ENCODE results near the gene HPCA. TPM values are rescaled to one million over a fixed set of nuclear protein-coding genes. Genes with fewer than 3 reads are reported as not detected.

HPCA gene
- total RNA-seq, 2 donors from 2014 or later: 1.2 TPM; not detected in 1

DNA sequence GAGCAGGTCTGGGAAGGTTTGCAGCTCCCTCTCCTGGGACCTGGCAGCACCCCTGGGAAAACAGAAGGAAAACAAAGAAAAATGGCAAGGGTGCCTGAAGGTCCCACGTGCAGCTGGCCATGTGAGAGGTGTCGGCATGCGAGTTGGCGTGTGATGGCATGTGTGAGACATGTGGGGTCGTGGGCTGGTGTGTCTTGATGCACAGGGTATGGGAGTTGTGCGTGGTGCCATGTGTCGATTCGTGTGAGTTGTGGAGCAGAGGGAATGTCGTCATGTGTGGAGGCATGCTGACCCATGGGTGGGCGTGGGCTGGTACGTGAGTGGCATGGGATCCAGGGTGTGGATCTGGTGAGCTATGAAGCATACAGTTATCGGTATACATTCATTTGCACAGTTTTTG is 1.3 kb downstream of the HPCA start:
- H3K9ac ChIP-seq (ENCODE audit: extremely low read depth, low read length, poor library complexity, severe bottlenecking): no peak overlapping the region
- no peak overlapping the region for H3K4me3 ChIP-seq (ENCODE audit: low read length)
- 77 to 84% methylated on average over 6 to 12 of the region's 12 CpGs for WGBS, 2 experiments (ENCODE audit: insufficient coverage in 1 of 2, insufficient read length in 1 of 2)
- Mint-ChIP-seq H3K27me3 (ENCODE audit: insufficient read depth) (peaks cover 89% of the 10 kb centered on the region), H3K9me3 (peaks cover 4% of the 10 kb centered on the region), H3K4me1 (peaks cover 4% of the 10 kb centered on the region), H3K4me3 (no peak overlapping the region), H3K36me3 (ENCODE audit: low read depth) (no peaks in the 10 kb centered on the region), H3K27ac (no peak overlapping the region)
- H3K27me3 ChIP-seq (ENCODE audit: control insufficient read depth, insufficient read depth, low read length, poor library complexity, severe bottlenecking): peaks cover 86% of the 10 kb centered on the region
- H3K36me3 ChIP-seq (ENCODE audit: control insufficient read depth, insufficient read depth, low read length): no peaks in the 10 kb centered on the region
- H3K9me3 ChIP-seq (ENCODE audit: control insufficient read depth, low read length): no peaks in the 10 kb centered on the region
- no peak for DNase-seq
- TF ChIP-seq, protein P1, sequence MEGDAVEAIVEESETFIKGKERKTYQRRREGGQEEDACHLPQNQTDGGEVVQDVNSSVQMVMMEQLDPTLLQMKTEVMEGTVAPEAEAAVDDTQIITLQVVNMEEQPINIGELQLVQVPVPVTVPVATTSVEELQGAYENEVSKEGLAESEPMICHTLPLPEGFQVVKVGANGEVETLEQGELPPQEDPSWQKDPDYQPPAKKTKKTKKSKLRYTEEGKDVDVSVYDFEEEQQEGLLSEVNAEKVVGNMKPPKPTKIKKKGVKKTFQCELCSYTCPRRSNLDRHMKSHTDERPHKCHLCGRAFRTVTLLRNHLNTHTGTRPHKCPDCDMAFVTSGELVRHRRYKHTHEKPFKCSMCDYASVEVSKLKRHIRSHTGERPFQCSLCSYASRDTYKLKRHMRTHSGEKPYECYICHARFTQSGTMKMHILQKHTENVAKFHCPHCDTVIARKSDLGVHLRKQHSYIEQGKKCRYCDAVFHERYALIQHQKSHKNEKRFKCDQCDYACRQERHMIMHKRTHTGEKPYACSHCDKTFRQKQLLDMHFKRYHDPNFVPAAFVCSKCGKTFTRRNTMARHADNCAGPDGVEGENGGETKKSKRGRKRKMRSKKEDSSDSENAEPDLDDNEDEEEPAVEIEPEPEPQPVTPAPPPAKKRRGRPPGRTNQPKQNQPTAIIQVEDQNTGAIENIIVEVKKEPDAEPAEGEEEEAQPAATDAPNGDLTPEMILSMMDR (conservative IDR thresholded peaks at IDR 0.05): no peak
- H3K27ac ChIP-seq (ENCODE audit: low read depth, low read length): no peak overlapping the region
- no peaks in the 10 kb centered on the region for H3K4me1 ChIP-seq (ENCODE audit: control insufficient read depth, insufficient read depth, low read length)

GRCh38 chr1:32888134-32888533 is 1.8 kb downstream of the HPCA start:
- no peak overlapping the region for H3K27ac ChIP-seq (ENCODE audit: low read depth, low read length)
- DNase-seq: no peak
- H3K27me3 ChIP-seq (ENCODE audit: control insufficient read depth, insufficient read depth, low read length, poor library complexity, severe bottlenecking): peaks cover 90% of the 10 kb centered on the region
- H3K9ac ChIP-seq (ENCODE audit: extremely low read depth, low read length, poor library complexity, severe bottlenecking): no peak overlapping the region
- 69 to 85% methylated on average over 2 to 3 of the region's 3 CpGs for WGBS, 2 experiments (ENCODE audit: insufficient coverage in 1 of 2, insufficient read length in 1 of 2)
- H3K4me1 ChIP-seq (ENCODE audit: control insufficient read depth, insufficient read depth, low read length): no peaks in the 10 kb centered on the region
- Mint-ChIP-seq H3K4me3 (no peak overlapping the region), H3K27ac (no peak overlapping the region), H3K4me1 (peaks cover 4% of the 10 kb centered on the region), H3K27me3 (ENCODE audit: insufficient read depth) (peaks cover 93% of the 10 kb centered on the region), H3K36me3 (ENCODE audit: low read depth) (no peaks in the 10 kb centered on the region), H3K9me3 (peaks cover 6% of the 10 kb centered on the region)
- no peak overlapping the region for H3K4me3 ChIP-seq (ENCODE audit: low read length)
- no peaks in the 10 kb centered on the region for H3K36me3 ChIP-seq (ENCODE audit: control insufficient read depth, insufficient read depth, low read length)
- TF ChIP-seq, protein P1 (conservative IDR thresholded peaks at IDR 0.05): no peak
- no peaks in the 10 kb centered on the region for H3K9me3 ChIP-seq (ENCODE audit: control insufficient read depth, low read length)

DNA sequence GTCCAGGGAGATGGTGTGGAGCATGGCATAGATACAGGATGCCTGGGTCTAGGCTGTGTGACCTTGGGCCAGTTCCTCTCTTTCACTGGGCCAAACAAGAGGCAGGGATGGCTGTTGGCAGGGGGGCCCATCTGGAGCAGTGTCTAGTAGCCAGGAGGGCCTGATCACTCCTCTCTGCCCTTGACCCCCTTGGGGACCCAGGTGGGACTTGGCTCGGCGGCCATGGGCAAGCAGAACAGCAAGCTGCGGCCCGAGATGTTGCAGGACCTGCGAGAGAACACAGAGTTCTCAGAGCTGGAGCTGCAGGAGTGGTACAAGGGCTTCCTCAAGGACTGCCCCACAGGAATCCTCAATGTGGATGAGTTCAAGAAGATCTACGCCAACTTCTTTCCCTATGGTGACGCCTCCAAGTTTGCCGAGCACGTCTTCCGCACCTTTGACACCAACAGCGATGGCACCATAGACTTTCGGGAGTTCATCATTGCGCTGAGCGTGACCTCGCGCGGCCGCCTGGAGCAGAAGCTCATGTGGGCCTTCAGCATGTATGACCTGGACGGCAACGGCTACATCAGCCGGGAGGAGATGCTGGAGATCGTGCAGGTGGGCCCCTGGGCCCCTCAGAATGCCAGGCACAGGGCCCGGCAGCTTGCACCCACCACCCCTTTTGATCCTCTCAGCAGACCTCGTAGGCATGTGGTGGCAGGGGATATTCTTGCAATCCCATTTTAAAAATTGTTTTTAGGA is 2.6 kb downstream of the HPCA start:
- TF ChIP-seq, protein P1 (conservative IDR thresholded peaks at IDR 0.05): no peak
- peaks cover 93% of the 10 kb centered on the region for H3K27me3 Mint-ChIP-seq (ENCODE audit: insufficient read depth)
- Histone ChIP-seq H3K4me1 (ENCODE audit: control insufficient read depth, insufficient read depth, low read length) (no peaks in the 10 kb centered on the region), H3K9ac (ENCODE audit: extremely low read depth, low read length, poor library complexity, severe bottlenecking) (no peak overlapping the region), H3K4me3 (ENCODE audit: low read length) (no peak overlapping the region), H3K27ac (ENCODE audit: low read depth, low read length) (no peak overlapping the region), H3K27me3 (ENCODE audit: control insufficient read depth, insufficient read depth, low read length, poor library complexity, severe bottlenecking) (peaks cover 96% of the 10 kb centered on the region), H3K9me3 (ENCODE audit: control insufficient read depth, low read length) (no peaks in the 10 kb centered on the region), H3K36me3 (ENCODE audit: control insufficient read depth, insufficient read depth, low read length) (no peaks in the 10 kb centered on the region)
- no peaks in the 10 kb centered on the region for H3K36me3 Mint-ChIP-seq (ENCODE audit: low read depth)
- no peak for DNase-seq
- WGBS, 2 experiments (ENCODE audit: insufficient coverage in 1 of 2, insufficient read length in 1 of 2): 91 to 93% methylated on average over 21 to 24 of the region's 24 CpGs
- peaks cover 6% of the 10 kb centered on the region for H3K9me3 Mint-ChIP-seq
- H3K27ac Mint-ChIP-seq: no peak overlapping the region
- no peak overlapping the region for H3K4me3 Mint-ChIP-seq
- H3K4me1 Mint-ChIP-seq: peaks cover 4% of the 10 kb centered on the region

Data from endodermal cell (in vitro differentiated cells).